Stomach (tissue), 4 donors: ENCODE results near the gene MAIP1.
"Not testable (repeated sequence)": the region's sequence is repeated elsewhere in the genome, so short reads cannot be mapped to it uniquely, and the experiment has no call there.

ENCODE experiments used
- POLR2A ChIP-seq, 4 donors: fragments of 450-650 bp; IDR thresholded peaks; one replicate each; pipeline ENCODE4 v1.6.1; 2016; ENCODE audit warnings: antibody characterized with exemption in 4 of 4, control low read depth in 2 of 4, mild to moderate bottlenecking in 1 of 4, moderate library complexity in 1 of 4
- POLR2AphosphoS5 ChIP-seq, 3 donors: sonication (generic); formaldehyde crosslinking; IDR thresholded peaks; one replicate each; pipeline ENCODE4 v1.6.1; 2016; ENCODE audit warnings: antibody characterized with exemption in 3 of 3
- TF ChIP-seq, protein P1 (sequence below), 7 experiments: fragments of 450-650 bp in 4 of 7; fragments of 200-600 bp in 3 of 7; sonication (generic) in 3 of 7; IDR thresholded peaks; one replicate each; pipeline ENCODE4 v1.5.1; 2016 to 2019; ENCODE audit warnings: antibody characterized with exemption in 7 of 7, control low read depth in 2 of 7, mild to moderate bottlenecking in 1 of 7

GRCh38 chr2:199912553-199913114 is 42.7 kb upstream of the MAIP1 start:
- TF ChIP-seq POLR2A, POLR2AphosphoS5 (IDR thresholded peaks at IDR 0.05): not testable (repeated sequence)
- TF ChIP-seq, protein P1, sequence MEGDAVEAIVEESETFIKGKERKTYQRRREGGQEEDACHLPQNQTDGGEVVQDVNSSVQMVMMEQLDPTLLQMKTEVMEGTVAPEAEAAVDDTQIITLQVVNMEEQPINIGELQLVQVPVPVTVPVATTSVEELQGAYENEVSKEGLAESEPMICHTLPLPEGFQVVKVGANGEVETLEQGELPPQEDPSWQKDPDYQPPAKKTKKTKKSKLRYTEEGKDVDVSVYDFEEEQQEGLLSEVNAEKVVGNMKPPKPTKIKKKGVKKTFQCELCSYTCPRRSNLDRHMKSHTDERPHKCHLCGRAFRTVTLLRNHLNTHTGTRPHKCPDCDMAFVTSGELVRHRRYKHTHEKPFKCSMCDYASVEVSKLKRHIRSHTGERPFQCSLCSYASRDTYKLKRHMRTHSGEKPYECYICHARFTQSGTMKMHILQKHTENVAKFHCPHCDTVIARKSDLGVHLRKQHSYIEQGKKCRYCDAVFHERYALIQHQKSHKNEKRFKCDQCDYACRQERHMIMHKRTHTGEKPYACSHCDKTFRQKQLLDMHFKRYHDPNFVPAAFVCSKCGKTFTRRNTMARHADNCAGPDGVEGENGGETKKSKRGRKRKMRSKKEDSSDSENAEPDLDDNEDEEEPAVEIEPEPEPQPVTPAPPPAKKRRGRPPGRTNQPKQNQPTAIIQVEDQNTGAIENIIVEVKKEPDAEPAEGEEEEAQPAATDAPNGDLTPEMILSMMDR (IDR thresholded peaks at IDR 0.05) = not testable (repeated sequence)
